OCI-LY3 (cell line): ENCODE measurements around the gene SAAL1.

ENCODE experiments used
- EZH2phosphoT487 ChIP-seq: fragments of 200-600 bp; shearing (Covaris generic); IDR thresholded peaks from 2 replicates; pipeline ENCODE4 v1.6.1; 2018; ENCODE audit warnings: antibody characterized with exemption, mixed run types, low read depth
- TF ChIP-seq, protein P1 (sequence below): fragments of 200-600, 300-600 bp; sonication (generic); IDR thresholded peaks from 2 replicates; pipeline ENCODE4 v1.5.1; 2014; ENCODE audit warnings: antibody characterized with exemption, low read length, low read depth

DNA sequence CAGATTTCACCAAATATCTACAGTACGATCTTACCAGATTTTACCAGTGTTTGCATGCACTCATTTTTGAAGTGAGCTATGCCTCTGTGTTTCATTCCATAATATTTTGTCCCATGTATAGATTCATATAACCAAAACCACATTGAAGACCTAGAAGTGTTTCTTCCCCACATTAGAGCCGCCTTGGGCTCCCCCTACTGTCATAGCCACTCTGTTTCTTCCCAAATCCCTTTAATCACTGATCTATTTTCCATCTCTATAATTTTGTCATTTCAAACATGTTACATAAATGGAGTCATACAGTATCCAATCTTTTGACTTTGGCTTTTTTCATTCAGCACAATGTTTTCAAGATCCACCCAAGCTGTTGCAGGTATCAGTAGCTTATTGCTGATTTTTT lies 39.1 kb upstream of the SAAL1 start:
- TF ChIP-seq, protein P1, sequence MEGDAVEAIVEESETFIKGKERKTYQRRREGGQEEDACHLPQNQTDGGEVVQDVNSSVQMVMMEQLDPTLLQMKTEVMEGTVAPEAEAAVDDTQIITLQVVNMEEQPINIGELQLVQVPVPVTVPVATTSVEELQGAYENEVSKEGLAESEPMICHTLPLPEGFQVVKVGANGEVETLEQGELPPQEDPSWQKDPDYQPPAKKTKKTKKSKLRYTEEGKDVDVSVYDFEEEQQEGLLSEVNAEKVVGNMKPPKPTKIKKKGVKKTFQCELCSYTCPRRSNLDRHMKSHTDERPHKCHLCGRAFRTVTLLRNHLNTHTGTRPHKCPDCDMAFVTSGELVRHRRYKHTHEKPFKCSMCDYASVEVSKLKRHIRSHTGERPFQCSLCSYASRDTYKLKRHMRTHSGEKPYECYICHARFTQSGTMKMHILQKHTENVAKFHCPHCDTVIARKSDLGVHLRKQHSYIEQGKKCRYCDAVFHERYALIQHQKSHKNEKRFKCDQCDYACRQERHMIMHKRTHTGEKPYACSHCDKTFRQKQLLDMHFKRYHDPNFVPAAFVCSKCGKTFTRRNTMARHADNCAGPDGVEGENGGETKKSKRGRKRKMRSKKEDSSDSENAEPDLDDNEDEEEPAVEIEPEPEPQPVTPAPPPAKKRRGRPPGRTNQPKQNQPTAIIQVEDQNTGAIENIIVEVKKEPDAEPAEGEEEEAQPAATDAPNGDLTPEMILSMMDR = peak; percentile 45
- no peak for TF ChIP-seq EZH2phosphoT487
